GM12874 (cell line): Measurements from ENCODE around the gene TRIM41.

Source experiments
- TF ChIP-seq, protein P1 (sequence below): IDR thresholded peaks from 2 replicates; pipeline ENCODE4 v1.5.1; 2011; ENCODE audit warnings: low read depth, mild to moderate bottlenecking, control low read depth, low read length, moderate library complexity; ENCODE audit not compliant: insufficient read depth

The TRIM41 gene

DNA sequence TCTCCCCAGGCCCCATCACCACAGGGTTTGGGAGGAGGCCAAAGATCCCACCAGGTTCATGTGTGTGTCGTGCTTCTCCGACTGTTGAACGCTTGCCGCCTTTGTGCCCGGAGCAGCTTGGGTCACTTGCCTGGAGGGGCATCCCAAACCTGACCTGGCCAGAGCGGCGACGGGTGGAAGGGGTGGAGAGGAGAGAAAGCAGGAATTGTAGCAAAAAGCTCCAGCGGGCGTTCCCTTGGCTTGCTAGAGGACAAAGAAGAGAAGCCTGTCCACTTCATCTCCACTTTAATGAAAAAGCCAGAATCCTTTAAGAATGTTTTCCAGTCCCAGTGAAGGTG, 2.9 kb upstream of the TRIM41 start:
- TF ChIP-seq, protein P1, sequence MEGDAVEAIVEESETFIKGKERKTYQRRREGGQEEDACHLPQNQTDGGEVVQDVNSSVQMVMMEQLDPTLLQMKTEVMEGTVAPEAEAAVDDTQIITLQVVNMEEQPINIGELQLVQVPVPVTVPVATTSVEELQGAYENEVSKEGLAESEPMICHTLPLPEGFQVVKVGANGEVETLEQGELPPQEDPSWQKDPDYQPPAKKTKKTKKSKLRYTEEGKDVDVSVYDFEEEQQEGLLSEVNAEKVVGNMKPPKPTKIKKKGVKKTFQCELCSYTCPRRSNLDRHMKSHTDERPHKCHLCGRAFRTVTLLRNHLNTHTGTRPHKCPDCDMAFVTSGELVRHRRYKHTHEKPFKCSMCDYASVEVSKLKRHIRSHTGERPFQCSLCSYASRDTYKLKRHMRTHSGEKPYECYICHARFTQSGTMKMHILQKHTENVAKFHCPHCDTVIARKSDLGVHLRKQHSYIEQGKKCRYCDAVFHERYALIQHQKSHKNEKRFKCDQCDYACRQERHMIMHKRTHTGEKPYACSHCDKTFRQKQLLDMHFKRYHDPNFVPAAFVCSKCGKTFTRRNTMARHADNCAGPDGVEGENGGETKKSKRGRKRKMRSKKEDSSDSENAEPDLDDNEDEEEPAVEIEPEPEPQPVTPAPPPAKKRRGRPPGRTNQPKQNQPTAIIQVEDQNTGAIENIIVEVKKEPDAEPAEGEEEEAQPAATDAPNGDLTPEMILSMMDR, result no peak

DNA sequence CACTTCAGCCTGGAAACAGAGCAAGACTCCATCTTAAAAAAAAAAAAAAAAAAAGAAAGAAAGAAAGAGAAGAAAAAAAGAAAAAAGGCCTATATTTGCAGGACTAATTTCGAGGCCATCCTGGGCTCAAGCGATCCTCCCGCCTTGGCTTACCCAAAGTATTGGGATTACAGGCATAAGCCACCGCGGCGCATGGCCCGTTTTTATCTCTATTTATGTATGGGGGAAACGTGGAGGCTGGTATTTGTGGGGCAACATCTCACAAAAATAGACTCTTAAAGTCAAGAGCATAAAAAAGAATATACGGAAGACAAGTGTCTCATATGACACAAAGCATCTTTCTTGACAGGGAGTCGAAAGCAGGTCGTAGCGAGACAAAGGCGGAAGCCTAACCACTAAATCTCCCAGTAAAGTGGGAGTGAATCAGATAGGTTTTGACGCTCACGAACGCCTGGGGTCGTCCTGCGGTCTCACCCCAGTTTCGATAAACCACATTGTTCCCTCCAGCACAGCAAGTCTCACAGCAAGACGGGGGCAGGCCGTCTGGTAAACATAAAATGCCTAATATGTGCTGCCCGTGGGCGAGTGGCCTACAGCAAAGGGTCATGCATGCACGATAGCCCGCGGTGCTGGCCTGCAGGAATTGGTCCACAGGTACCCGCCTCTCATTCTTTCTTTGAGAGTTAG, 1.8 kb upstream of the TRIM41 start:
- TF ChIP-seq, protein P1, result no peak

DNA sequence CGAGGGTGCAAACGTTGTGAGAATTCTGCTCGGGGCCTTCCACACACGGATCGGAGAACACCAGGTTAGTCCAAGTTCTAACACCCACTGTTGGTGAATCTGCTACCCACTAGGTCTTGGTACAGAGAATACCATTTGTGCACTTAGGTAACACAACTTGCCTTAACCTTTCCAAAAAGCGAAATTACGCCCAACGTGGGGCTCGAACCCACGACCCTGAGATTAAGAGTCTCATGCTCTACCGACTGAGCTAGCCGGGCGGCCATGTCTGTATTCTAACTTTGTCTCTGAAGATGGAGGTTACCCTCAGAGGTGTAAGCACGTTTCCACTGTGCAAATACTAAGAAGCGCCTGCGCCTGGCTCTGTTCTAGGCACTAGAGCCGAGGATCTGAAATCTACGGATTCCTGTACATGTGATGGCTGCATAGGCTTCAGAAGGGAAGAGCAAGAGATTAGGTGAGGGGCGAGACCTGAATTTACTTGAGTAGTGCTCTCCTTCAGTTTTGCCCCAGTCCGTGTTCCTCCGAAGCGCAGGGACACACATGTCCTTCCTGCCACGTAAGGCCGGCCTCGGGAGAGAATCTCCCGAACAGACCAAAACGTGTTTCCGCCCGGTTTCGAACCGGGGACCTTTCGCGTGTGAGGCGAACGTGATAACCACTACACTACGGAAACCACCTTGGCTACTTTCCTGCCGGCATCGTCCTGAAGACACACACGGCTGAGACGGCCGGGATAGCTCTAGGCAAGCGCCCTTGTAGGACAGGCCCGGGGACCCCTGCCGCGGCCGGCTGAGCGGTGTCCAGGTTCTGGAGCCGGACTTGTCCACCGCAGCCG, 1.1 kb upstream of the TRIM41 start:
- TF ChIP-seq, protein P1, result no peak

DNA sequence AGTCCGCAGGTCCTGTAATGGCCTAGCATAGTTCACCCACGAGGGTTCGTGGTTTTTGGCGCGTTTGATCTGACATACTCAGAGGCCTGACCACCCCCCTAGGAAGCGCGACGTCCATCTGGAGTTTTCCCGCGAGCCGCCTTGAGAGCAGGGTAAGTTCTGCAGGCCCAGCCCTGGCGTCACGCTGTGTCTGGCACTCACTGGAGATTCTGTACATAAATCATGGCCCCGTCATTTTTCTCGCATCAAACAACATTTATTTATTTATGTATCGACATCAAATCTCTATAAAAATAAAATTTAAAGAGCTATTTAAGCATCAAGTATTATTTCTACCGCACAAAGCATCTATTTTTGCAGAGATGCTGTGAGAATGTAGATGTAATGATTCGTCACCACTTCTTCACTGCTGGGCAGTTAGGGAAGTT, 437 bp upstream of the TRIM41 start:
- TF ChIP-seq, protein P1, result no peak

DNA sequence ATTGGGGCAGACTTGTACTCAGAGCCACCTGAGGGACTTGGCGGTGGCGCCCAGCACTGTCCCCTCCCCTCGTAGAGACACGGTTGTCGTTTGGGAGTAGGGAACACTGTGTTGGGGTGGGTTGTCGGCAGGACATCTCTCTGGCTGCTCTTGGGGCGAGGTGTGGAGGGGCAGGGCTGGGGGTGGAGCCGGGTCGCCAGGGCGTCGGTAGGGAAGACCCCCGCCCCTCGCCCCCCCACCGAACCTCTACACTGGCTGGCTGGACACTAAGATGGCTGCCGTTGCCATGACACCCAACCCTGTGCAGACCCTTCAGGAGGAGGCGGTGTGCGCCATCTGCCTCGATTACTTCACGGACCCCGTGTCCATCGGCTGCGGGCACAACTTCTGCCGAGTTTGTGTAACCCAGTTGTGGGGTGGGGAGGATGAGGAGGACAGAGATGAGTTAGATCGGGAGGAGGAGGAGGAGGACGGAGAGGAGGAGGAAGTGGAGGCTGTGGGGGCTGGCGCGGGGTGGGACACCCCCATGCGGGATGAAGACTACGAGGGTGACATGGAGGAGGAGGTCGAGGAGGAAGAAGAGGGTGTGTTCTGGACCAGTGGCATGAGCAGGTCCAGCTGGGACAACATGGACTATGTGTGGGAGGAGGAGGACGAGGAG, 778 bp downstream of the TRIM41 start:
- TF ChIP-seq, protein P1, result no peak

DNA sequence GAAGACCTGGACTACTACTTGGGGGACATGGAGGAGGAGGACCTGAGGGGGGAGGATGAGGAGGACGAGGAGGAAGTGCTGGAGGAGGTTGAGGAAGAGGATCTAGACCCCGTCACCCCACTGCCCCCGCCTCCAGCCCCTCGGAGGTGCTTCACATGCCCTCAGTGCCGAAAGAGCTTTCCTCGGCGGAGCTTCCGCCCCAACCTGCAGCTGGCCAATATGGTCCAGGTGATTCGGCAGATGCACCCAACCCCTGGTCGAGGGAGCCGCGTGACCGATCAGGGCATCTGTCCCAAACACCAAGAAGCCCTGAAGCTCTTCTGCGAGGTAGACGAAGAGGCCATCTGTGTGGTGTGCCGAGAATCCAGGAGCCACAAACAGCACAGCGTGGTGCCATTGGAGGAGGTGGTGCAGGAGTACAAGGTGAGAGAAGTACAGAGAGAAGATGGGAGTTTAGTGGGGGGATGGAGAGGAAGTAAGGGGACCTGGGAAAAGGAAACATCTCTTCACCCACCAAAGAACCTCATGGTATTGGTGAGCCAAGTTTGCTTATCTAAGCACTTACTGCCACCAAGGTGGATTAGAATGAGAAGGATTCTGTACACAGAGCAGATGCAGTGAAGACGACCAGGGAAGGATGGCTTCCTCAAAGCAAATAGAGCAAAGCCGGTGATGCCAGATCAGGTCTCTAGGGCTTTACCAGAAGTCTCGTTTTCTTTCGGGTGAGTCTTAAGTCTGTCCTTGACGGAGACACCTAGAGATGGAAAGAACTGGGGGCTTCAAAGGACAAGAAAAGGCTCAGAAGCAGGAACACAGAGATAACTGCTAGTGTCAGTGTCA, 1.5 kb downstream of the TRIM41 start:
- TF ChIP-seq, protein P1, result no peak
